Activated CD4-positive, alpha-beta T cell treated with anti-CD3 and anti-CD28 coated beads, Interleukin-2, Interleukin-6, amounts not matched to agents 100 ng/mL and 50 ng/mL, durations not matched to agents 16 hours and 8 hours (primary cell): ENCODE measurements around the gene SLC4A1.

Experiments
- DNase-seq: peaks from one replicate; pipeline ENCODE4 v3.0.0-alpha.2; 2020

Gene SLC4A1

GRCh38 chr17:44283344-44284023, 15.5 kb upstream of the SLC4A1 start:
- no peak for DNase-seq

- no peak for DNase-seq
Observed at GRCh38 chr17:44282264-44282663, 14.3 kb upstream of the SLC4A1 start.

GRCh38 chr17:44281570-44281969, 13.6 kb upstream of the SLC4A1 start:
- DNase-seq: no peak

GRCh38 chr17:44280392-44280937, 12.5 kb upstream of the SLC4A1 start:
- DNase-seq: no peak

GRCh38 chr17:44279666-44280391, 11.9 kb upstream of the SLC4A1 start:
- peak; percentile 44 for DNase-seq

GRCh38 chr17:44279346-44279665, 11.4 kb upstream of the SLC4A1 start:
- no peak for DNase-seq

- no peak for DNase-seq
Observed at GRCh38 chr17:44277976-44278375, 10.0 kb upstream of the SLC4A1 start.

- DNase-seq: no peak
Observed at GRCh38 chr17:44273607-44274006, 5.7 kb upstream of the SLC4A1 start.

GRCh38 chr17:44272954-44273353, 5.0 kb upstream of the SLC4A1 start:
- no peak for DNase-seq

GRCh38 chr17:44272321-44272951, 4.5 kb upstream of the SLC4A1 start:
- no peak for DNase-seq

- DNase-seq: no peak
Observed at GRCh38 chr17:44269535-44270240, 1.8 kb upstream of the SLC4A1 start.

GRCh38 chr17:44268709-44269534, 987 bp upstream of the SLC4A1 start:
- no peak for DNase-seq

GRCh38 chr17:44267165-44267455, 825 bp downstream of the SLC4A1 start:
- DNase-seq: no peak

- no peak for DNase-seq
Observed at GRCh38 chr17:44266402-44267164, 1.4 kb downstream of the SLC4A1 start.

- no peak for DNase-seq
Observed at GRCh38 chr17:44263345-44263902, 4.5 kb downstream of the SLC4A1 start.

GRCh38 chr17:44262654-44263225, 5.2 kb downstream of the SLC4A1 start:
- no peak for DNase-seq

GRCh38 chr17:44260296-44260695, 7.6 kb downstream of the SLC4A1 start:
- no peak for DNase-seq

- no peak for DNase-seq
Observed at GRCh38 chr17:44258811-44259351, 9.1 kb downstream of the SLC4A1 start.

GRCh38 chr17:44257815-44258760, 9.8 kb downstream of the SLC4A1 start:
- no peak for DNase-seq

GRCh38 chr17:44256671-44257070, 11.3 kb downstream of the SLC4A1 start:
- DNase-seq: no peak
